GM21825 (cell line): ENCODE results near the gene TVP23A.
"Not testable (repeated sequence)": the region's sequence is repeated elsewhere in the genome, so short reads cannot be mapped to it uniquely, and the experiment has no call there.

Experiments used
- ATAC-seq: cut with Tn5 transposase; IDR thresholded peaks from one replicate; pipeline ENCODE4 v1.9.1; 2021; ENCODE audit warnings: mild to moderate bottlenecking, moderate library complexity; ENCODE audit not compliant: unreplicated experiment

Gene TVP23A

DNA sequence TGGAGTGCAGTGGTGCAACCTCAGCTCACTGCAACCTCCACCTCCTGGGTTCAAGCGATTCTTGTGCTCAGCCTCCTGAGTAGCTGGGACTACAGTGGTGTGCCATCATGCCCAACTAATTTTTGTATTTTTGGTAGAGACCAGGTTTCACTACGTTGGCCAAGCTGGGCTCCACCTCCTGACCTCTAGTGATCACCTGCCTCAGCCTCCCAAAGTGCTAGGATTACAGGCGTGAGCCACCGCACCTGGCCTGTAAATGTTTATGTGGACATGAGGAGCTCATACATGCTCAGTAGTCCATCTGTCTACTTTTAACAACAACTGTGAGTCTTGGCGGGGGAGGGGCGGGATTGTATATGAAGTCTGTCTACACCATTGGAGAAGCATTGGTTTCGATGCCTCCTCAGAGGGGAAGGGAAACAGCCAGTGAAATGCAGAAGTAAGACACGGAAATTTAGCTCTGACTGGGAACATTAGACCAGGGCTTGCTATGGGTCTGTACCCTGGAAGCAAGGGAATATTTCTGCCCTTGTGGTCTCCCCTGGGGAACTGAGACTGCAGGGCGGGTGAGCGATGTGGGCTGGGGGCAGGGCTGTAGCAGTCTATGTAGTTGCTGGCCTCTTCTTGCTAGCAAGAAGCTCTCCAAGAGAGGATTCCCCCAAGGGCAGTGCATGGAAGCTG lies 65.6 kb downstream of the TVP23A start:
- peak; percentile 59 for ATAC-seq

DNA sequence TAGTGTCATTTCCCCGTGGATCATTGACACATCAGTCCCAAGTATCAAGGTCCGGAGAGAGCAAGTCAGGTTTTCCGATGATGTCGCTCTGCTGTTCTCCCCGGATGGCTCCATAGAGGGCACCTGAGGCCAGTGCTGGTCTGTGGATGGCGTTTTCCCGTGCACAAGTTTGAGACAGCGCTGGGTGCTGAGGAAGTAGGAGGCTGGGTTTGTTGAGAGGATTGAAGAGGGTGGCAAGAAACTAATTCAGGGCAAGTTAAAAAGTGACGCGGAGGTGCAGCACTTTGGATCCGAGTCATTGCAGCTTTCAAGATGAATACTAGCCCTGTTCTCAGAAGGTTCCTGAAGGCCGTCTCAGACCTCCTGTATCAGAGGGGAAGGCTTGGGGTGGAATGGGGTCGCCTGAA lies 67.3 kb downstream of the TVP23A start:
- no peak for ATAC-seq

DNA sequence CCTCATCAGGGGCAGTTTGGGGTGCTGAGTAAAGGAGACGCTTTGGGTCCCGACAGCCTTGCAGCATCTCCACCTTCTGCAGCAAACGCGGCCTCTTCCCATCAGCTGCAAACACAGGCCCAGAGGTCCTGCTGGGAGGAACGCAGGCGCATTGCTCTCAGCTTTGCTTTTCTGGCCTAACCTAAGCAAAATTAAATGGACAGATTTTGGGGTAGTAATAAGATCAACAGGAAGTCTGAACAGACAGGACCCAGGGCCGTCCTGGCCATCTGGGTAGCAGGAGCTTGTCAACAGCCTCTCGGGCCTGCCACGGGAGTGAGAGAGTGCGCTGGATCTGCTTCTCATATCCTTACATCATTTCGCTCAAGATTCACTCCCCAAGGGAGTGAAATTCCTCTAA lies 67.8 kb downstream of the TVP23A start:
- ATAC-seq, result no peak

DNA sequence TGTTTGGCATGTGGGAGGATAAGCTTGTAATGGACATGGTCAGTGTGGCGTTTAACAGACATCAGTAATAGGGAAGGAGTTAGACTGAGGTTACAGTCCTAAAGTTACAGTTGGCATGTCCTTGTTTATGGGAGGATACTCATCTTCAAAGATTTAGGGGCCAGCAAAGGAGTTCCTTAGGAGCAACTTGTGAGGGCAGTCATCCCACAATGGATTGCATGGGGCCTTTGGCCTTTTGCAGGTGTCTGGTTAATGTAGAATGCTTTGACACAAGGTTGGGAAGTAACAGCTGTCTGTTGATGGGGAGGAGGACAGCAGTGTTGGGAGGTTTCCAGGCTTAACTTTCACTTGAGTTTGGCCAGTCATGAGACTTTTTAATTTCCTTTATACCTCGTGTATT lies 72.8 kb downstream of the TVP23A start:
- ATAC-seq, result no peak

DNA sequence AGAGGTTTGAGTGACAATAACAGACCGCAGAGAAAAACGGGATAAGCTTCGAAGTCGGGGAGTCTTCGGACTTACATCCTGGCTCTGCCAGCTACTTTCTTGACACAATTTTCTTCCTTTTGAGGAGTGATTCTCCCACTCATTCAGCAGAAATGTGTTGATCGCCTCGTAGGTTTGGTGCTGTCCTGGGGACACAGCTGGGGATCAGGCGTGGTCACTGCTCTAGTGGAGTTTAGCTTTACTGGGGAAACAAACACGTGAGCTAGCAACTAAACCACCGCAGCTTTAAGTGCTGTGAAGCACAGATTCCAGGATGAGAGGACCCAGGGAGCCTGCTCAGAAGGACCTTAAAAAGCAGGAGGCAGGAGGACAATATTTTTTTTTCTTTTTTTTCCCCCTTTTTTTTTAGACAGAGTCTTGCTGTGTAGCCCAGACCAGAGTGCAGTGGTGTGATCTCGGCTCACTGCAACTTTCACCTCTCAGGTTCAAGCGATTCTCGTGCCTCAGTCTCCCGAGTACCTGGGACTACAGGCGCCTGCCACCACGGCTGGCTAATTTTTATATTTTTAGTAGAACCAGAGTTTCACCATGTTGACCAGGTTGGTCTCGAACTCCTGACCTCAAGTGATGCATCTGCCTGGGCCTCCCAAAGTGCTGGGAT lies 74.1 kb downstream of the TVP23A start:
- no peak for ATAC-seq

DNA sequence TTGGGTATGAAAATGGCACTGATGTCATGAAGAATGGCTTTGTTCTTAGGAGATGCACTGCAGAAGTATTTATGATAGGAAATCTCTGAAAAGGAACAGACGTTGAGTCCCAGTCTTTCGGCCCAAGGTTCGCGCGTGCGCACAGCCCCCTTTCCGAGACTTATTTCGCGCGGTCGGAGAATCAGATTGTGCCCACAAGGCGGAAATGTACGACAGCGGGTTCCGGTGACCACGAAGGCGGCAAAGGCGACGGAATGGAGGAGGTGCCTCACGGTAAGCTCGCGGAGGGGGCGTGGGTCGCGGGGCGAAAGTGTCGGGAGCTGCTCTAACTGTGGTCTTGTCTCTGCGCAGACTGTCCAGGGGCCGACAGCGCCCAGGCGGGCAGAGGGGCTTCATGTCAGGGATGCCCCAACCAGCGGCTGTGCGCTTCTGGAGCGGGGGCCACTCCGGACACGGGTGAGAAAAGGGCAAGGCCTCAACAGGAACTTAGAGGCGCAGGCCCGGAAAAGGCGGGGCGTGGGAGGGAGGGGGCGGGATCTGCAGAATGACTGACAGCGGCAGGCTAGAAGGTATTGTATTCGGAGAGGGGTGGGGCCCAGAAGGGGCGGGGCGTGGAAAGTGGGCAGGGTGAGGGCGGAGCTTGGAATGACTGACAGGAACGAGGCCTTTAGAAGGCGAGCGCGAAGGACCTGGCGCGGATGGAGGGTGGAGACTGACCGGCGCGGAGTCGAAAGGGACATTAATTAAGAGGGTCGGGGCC lies 74.8 kb downstream of the TVP23A start, which contains the start of gene NUBP1:
NUBP1 (plus strand) TSS at position 233 of the 760 bp plus-strand sequence; CDS start at position 255, 22 bp downstream.
- peak; percentile 72 for ATAC-seq

DNA sequence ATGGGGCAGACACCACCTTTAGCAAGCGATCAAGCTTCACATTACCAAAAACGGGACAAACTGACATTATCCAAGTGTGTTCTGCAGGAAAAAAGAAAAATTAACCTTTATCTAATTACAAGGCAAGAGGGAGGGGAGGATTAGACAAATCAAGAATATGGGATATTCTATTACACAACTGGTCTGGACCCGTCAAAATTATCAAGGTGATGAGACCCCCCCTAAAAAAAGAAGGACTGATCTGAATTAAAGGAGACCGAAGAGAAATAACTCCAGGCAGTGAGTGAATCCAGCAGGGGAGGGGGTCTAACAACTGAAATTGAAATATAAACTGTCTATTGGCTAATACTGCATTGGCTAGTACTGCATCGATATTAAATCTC lies 75.4 kb downstream of the TVP23A start:
- ATAC-seq, result no peak

DNA sequence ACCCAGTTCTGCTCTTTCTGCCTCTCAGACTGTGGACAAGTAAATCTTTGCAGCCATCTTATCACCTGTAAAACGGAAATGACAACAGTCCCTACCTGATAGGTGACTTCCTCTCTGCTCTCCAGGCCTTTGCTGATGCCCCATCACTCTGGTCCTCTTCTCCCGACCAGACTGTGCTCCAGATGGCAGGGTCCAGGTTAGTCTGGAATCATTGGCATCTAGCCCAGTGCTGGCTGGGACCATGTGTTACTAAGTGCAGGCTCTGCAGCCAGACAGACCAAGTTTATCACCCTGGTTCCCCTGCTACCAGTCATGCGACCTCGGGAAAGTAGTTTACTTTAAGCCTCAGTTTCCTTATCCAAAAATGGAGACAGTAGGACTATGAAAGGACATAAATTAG lies 76.8 kb downstream of the TVP23A start:
- no peak for ATAC-seq

DNA sequence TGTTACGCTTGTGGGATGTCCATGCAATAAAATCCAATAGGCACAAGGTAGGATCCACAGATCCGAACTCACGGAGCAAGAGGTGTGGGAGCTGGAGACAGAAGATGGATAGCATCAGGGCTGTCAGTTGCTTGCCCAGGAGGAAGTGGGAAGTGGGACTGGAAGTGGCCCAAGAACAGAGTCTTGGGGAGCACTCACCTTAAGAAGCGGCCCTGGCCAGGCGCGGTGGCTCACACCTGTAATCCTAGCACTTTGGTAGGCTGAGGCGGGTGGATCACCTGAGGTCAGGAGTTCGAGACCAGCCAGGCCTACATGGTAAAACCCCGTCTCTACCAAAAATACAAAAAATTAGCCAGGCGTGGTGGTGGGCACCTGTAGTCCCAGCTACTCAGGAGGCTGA lies 77.3 kb downstream of the TVP23A start:
- not testable (repeated sequence) for ATAC-seq

DNA sequence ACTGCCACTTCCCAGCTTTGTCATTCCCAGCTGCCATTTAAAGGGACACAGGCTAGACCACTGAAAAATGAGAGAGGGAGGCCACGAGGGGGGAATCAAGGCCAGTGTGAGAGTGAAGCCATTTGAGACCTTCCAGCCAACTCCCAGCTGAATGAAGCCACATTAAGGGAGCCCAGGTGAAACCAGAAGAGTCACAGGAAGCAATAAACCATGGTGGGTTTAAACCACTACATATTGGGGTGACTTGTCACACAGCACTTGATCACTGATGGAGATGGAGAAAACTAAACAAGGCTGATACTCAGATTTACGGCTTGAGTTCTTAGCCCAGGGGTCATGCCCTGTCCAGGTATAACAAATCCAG lies 77.8 kb downstream of the TVP23A start:
- no peak for ATAC-seq

DNA sequence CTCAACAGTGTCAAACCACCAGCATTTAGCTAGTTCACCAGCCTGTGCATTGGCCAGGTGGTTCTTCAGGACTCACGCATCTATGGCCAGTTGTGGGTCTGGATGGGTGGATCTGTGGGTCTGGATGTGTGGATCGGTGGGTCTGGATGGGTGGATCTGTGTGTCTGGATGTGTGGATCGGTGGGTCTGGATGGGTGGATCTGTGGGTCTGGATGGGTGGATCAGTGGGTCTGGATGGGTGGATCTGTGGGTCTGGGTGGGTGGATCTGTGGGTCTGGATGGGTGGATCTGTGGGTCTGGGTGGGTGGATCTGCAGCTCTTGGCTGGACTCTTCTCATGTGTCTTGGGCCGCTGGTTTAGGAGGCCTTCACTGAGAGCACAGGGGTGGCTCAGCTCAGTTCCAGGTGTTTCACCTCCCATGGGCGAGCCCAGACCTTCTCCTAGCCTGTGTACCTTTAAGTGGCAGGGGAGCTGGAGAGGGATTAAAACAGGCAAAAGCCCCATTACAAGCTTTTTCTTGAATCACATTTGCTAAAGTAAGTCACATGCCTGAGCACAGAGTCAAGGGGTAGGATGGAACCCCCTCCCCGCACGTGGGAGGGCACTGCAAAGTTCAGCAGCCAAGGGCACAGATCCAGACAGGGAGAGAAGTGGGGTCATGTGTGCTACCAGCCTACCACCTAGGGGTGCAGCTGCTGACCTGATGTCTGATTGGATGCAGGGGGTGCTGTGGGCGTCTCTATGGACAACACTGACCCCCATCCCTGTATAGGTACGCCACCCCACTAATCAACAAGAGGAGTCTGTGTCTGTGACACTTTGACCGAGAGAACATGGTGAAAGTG lies 78.4 kb downstream of the TVP23A start:
- ATAC-seq, result no peak

DNA sequence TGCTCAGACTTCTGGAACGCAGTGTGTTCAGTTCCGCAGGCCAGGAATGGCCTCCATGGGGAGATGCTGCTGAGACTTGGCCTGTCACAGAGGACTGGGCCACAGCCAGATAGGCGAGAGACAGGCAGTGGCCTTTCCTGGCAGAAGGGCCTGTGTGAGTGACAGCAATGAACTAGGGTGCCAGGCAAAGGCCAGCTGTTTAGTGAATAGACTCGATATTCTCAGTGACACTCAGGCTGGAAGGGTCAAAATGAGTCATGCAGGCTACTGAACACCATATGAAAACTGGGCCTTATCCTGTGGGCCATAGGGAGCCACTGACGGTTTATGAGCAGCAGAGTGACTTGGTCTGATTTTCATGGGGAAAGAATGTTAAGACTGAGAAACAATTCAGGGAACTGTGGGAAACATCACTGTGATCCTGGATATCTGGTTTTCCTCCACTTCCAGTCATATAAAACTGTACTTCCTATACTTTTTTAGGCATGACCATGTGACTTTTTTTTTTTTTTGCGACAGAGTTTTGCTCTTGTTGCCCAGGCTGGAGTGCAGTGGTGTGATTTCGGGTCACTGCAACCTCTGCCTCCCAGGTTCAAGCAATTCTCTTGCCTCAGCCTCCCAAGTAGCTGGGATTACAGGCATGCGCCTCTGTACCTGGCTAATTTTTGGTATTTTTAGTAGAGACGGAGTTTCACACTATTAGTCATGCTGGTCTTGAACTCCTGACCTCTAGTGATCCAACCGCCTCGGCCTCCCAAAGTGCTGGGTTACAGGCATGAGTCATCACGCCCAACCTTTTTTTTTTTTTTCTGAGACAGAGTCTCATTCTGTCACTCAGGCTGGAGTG lies 80.1 kb downstream of the TVP23A start:
- ATAC-seq, result peak; percentile 55

DNA sequence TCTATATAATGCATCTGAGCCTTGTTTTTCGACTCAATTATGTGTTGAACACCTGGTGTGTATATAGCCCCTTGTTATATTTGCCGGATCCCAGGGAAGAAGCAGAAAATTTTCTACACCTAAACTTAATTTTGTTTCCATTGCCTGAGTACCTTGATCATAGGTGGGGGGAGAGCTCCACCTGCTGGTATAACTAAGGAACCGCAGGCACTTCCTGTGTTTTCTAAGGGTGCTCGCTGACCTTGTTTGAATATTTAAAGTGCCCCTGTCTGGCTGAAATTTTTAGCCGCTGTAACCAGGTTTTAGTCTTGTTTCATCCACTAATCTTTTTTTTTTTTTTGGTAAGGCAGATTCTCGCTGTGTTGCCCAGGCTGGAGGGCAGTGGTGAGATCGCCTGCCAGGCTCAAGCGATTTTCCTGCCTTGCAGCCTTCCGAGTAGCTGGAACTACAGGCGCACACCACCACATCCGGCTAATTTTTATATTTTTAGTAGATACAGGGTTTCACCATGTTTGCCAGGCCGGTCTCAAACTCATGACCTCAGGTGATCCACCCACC lies 81.4 kb downstream of the TVP23A start:
- ATAC-seq, result peak; percentile 36

DNA sequence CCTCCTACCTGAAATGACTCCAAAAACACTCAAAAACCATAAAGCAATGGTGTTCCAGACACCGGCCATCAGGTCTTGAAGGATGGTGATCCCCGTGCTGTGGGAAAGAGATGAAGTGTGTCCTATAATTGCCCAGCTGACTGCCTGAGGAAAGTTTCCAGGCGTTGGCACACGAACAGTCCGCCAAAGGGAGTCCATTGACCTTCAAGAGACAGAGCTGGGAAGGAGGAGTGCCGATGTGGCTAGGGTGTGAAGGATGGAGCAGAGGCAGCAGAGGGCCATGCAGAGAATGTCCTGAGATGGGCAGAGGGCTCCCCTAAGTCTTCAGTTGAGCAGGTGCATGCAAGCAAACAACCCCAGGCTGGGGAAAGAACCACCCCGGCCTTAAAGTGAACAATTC lies 86.8 kb downstream of the TVP23A start:
- ATAC-seq, result no peak

DNA sequence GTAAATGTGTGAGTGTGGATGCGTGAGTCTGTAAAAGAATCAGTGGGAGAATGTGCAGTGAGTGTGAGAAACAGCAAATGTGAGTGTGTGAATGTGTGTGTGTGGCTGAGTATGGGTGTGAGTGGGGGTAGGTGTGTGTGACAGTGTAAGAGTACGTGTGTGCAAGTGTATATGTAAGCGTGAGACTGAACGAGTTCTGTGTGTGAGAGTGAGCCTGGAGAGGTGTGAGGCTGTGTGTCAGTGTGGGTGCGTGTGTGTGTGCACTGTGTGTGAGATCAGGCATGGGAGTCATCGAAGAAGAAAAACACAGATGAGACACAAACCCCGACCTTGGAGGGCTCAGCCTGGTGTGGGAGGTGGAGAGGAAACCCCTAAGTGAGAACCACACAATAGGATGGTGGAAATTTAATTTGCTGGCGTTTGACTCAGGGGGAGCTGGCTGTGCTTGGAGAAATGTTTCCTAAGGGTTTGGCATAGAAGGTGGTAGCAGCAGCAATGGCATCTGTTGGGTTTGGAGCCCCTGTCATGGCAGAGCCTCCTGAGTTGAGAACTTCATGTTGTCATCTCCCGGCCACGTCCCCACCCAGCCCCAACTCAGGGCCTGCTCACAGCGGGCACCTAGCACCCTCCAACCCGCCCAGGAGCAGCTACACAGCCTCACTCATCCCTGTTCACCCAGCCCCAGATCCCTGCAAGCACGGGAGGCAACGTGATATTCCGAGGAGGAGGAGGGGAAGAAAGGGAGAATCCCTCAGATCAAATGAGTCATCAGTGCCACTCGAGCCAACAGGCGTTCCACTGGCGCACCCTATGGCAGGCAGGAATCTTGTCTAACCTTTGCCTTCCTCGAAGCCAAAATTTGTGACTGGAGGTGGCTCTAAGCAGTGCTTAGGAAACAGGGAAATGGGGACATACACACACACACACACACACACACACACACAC lies 89.2 kb downstream of the TVP23A start:
- no peak for ATAC-seq

DNA sequence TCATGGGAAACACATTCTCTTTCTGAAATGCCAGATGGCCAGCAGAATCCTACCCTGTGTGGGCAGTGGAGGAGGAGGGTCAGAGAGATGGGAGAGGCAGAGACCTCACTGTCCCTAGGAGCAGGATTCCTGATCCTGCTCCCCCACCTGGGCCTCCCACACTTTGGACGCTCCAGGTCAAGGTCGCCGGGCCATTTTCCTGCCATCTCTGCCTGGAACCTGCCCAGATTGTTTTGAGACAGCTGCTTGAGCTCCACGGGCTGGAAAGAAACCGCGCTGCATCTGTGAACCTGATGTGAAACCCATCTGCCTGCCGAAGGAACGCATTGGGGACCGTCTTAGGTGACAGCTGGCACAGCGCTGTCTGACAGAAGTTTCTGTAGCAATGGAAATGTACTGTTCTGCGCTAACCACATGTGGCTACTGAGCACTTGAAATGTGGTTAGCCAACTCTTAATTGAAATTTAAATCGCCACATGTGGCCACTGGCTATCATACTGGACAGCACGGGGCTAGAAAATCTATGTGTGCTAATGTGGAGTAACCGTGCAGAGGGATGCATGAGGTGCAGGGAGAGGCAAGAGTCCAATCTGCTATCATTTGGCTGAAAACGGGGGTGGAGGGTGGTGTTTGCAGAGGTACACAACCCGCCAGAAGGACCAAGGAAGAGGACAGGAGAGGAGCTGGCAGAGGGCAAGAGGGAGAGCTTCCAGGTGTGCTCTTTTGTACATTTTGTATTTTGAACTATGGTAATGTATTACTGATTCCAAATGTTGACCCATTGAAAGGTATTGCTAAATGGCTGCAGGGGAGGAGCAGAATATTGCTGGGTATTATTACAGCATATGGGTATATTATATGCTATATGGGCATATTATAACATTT lies 90.3 kb downstream of the TVP23A start:
- no peak for ATAC-seq
